ENCODE results near the gene ACP5. TPM values are rescaled to one million over a fixed set of nuclear protein-coding genes. Genes with fewer than 3 reads are reported as not detected.

Gene ACP5
- total RNA-seq, 6 experiments from 2014 or later = 10.4 to 28.5 (median 21.5) TPM

DNA sequence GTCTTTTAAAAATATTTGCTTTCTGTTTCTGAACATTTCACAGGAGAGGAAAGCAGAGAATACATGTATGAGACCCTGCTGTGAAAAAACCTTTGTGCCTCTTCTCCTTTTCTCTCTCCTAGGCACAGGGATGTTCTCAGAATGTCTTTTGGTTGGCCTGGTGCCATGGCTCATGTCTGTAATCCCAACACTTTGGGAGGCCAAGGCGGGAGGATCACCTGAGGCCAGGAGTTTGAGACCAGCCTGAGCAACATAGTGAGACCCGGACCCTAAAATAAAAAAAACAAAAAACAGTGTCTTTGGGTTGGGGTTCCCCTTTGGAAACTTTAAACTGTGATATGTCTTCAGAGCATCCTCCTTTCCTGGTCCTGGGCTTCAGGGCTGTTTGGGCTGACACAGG, 21.3 kb upstream of the ACP5 start:
- DNase-seq = no peak
- WGBS (ENCODE audit: insufficient coverage, low coverage, low lambda C conversion rate, missing lambda C conversion rate) = 86% methylated on average over 2 of the region's 2 CpGs
- Histone ChIP-seq H3K27ac (no peak overlapping the region), H3K4me3 (no peak overlapping the region), H3K9me3 (no peaks in the 10 kb centered on the region), H3K36me3 (no peaks in the 10 kb centered on the region), H3K27me3 (no peaks in the 10 kb centered on the region), H3K4me1 (peaks cover 0 to 11% (median 0%) of the 10 kb centered on the region in 4 donors)
- no peak for ATAC-seq
- TF ChIP-seq POLR2A (IDR thresholded peaks at IDR 0.05) = no peak
- intact Hi-C loops (cut with DNase I) = no loop called here

DNA sequence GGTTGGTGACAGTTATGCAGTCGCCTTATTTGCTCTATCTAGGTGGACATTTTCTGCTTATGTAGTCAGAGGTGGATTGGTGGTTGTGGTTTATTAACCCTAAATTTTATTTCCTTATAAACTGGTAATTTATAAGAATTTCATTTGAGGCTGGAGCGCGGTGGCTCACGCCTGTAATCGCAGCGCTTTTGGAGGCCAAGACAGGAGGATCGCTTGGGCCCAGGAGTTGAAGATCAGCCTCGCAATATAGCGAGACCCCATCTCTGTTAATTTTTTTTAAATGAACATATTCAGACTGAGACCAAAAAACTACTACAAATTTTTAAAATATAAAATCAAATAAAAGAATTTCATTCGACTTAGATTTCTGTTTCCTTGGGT, 20.6 kb upstream of the ACP5 start:
- Histone ChIP-seq H3K36me3 (no peaks in the 10 kb centered on the region), H3K27ac (peak overlapping the region in 2 of 3 donors; percentile 87 to 99), H3K27me3 (no peaks in the 10 kb centered on the region), H3K4me1 (peaks cover 0 to 11% (median 0%) of the 10 kb centered on the region in 4 donors), H3K4me3 (peak overlapping the region; percentile 79 to 97 (median 93)), H3K9me3 (no peaks in the 10 kb centered on the region)
- TF ChIP-seq, protein P1, sequence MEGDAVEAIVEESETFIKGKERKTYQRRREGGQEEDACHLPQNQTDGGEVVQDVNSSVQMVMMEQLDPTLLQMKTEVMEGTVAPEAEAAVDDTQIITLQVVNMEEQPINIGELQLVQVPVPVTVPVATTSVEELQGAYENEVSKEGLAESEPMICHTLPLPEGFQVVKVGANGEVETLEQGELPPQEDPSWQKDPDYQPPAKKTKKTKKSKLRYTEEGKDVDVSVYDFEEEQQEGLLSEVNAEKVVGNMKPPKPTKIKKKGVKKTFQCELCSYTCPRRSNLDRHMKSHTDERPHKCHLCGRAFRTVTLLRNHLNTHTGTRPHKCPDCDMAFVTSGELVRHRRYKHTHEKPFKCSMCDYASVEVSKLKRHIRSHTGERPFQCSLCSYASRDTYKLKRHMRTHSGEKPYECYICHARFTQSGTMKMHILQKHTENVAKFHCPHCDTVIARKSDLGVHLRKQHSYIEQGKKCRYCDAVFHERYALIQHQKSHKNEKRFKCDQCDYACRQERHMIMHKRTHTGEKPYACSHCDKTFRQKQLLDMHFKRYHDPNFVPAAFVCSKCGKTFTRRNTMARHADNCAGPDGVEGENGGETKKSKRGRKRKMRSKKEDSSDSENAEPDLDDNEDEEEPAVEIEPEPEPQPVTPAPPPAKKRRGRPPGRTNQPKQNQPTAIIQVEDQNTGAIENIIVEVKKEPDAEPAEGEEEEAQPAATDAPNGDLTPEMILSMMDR (IDR thresholded peaks at IDR 0.05) = no peak
- no peak for TF ChIP-seq POLR2A (IDR thresholded peaks at IDR 0.05)
- intact Hi-C loops (cut with DNase I) = no loop called here
- 76% methylated on average over 10 of the region's 10 CpGs for WGBS (ENCODE audit: insufficient coverage, low coverage, low lambda C conversion rate, missing lambda C conversion rate)
- ATAC-seq (no peak), DNase-seq (no peak)

DNA sequence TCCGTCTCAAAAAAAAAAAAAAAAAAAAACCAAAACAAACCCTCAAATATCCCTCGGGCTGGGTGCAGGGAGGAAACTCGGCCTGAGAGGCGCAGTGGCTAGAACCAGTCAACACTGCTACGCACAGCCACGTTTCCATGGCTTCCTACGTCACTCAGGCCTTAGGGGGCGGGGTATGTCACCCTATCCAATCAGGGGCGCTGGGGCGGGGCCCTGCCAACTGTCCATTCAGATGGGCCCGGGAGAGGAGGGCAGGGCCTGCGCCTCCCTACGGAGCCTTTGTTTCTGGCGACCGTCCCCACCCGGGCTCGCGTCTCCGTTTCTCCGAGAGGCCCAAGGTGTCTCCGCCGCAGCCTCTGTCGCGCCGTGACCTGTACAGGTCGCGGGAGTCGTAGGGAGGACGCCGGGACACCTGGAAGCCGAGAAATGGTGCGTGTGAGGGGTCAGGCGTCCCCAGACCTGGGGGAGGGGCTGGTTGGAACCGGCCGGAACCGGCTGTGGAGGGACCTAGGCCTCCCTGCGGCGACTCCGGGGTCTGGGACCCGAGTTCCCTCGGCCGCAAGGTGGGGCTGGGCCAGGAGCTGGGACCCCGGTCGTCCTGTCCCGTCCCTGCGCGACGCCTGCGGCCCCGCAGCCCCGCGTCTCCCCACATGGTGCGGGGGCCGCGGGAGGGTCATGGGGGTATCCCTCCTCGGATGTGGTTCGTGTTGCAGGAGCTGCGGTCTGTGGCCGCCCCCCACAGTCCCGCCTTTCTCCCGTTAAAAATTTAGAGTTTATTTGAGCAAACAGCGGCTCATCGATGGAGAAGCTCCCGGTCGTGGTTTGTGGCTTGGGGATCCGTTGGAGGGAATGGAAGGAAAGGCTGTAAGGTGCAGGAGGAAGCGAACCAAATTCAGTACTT, 20.0 kb upstream of the ACP5 start, which contains the start of gene ZNF627:
ZNF627 (plus strand) TSS at position 282 of the 901 bp plus-strand sequence; CDS start at position 427, 145 bp downstream.
- TF ChIP-seq, protein P1 (IDR thresholded peaks at IDR 0.05) = peak; percentile 20 to 35 (median 26)
- peak; percentile 96 for TF ChIP-seq POLR2A (IDR thresholded peaks at IDR 0.05)
- Histone ChIP-seq H3K36me3 (no peaks in the 10 kb centered on the region), H3K27me3 (no peaks in the 10 kb centered on the region), H3K4me3 (peak within 1 kb of the TSS; percentile 79 to 97 (median 93)), H3K27ac (peak within 1 kb of the TSS; percentile 87 to 99 (median 95)), H3K4me1 (peaks cover 0 to 11% (median 0%) of the 10 kb centered on the region in 4 donors), H3K9me3 (no peaks in the 10 kb centered on the region)
- ATAC-seq = peak; percentile 99 to 100 (median 100)
- intact Hi-C loops (cut with DNase I) = no loop called here
- WGBS (ENCODE audit: insufficient coverage, low coverage, low lambda C conversion rate, missing lambda C conversion rate) = under 1% methylated on average over 24 of the region's 67 CpGs
- DNase-seq = peak; percentile 99

DNA sequence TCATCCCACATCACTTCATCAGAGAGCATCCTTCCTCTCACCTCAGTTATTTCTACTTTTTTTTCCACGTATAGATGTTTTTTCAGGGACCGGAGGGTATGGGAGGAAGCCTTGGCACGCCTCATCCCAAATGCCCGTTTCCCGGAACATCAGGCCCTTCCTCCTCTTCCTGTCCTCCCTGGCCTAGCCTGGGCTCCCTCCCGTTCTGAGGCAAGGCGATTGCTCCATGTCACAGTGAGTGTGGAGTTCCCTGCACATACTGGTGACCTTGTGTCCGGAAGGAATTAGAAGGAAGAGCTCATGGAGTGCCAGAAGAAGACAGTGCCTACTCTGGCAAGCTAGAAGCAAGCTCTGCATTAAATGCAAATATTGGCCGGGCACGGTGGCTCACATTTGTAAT, 18.7 kb upstream of the ACP5 start:
- DNase-seq (no peak), ATAC-seq (no peak)
- Histone ChIP-seq H3K27me3 (no peaks in the 10 kb centered on the region), H3K4me3 (no peak overlapping the region), H3K36me3 (no peaks in the 10 kb centered on the region), H3K27ac (no peak overlapping the region), H3K4me1 (peaks cover 0 to 11% (median 0%) of the 10 kb centered on the region in 4 donors), H3K9me3 (no peaks in the 10 kb centered on the region)
- intact Hi-C loops (cut with DNase I) = no loop called here
- TF ChIP-seq, protein P1 (IDR thresholded peaks at IDR 0.05) = no peak
- TF ChIP-seq POLR2A (IDR thresholded peaks at IDR 0.05) = no peak
- 71% methylated on average over 8 of the region's 10 CpGs for WGBS (ENCODE audit: insufficient coverage, low coverage, low lambda C conversion rate, missing lambda C conversion rate)

DNA sequence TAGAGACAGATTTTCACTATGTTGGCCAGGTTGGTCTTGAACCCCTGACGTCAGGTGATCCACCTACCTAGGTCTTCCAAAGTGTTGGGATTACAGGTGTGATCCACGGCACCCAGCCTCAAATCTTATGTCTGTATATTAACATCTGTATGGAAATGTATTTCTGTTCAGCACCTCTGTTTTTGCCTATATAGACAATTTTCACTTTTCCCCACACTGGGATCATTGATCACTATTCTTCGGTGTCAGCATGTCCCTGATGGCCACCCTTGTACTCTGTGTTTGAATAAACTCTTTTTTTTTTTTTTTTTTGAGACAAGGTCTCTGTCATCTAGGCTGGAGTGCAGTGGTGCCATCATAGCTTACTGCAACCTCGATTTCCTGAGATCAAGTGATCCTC, 16.6 kb upstream of the ACP5 start:
- Histone ChIP-seq H3K4me3 (no peak overlapping the region), H3K4me1 (peaks cover 0 to 11% (median 0%) of the 10 kb centered on the region in 4 donors), H3K27ac (no peak overlapping the region), H3K9me3 (no peaks in the 10 kb centered on the region), H3K27me3 (no peaks in the 10 kb centered on the region), H3K36me3 (no peaks in the 10 kb centered on the region)
- 62% methylated on average over 4 of the region's 4 CpGs for WGBS (ENCODE audit: insufficient coverage, low coverage, low lambda C conversion rate, missing lambda C conversion rate)
- intact Hi-C loops (cut with DNase I) = no loop called here
- no peak for DNase-seq
- no peak for ATAC-seq
- TF ChIP-seq, protein P1 (IDR thresholded peaks at IDR 0.05) = no peak
- no peak for TF ChIP-seq POLR2A (IDR thresholded peaks at IDR 0.05)
